Left forelimb (tissue), 1 donor: ENCODE measurements around the gene MYO1A.
A peak's percentile ranks its signal among the peaks of the same experiment; 100 is the strongest.
"Not testable (repeated sequence)": the region's sequence is repeated elsewhere in the genome, so short reads cannot be mapped to it uniquely, and the experiment has no call there.

Experiments used
- DNase-seq: peaks from one replicate; pipeline ENCODE4 v3.0.0-alpha.2; 2018; ENCODE audit warnings: low spot score

Gene MYO1A

GRCh38 chr12:57087010-57087690 lies 37.2 kb upstream of the MYO1A start:
- peak; percentile 91 for DNase-seq

GRCh38 chr12:57086493-57087009 lies 36.6 kb upstream of the MYO1A start:
- no peak for DNase-seq

- no peak for DNase-seq
These were observed 36.1 kb upstream of the MYO1A start for GRCh38 chr12:57085999-57086492.

- DNase-seq: no peak
These were observed 30.9 kb upstream of the MYO1A start for GRCh38 chr12:57080855-57081254.

- no peak for DNase-seq
These were observed 29.9 kb upstream of the MYO1A start for GRCh38 chr12:57079821-57080220.

GRCh38 chr12:57078519-57079404 lies 28.8 kb upstream of the MYO1A start, which contains the start of gene NEMP1:
TSS of gene NEMP1 (minus strand) at chr12:57078791. CDS start at chr12:57078745, 46 bp downstream.
- peak; percentile 93 for DNase-seq

GRCh38 chr12:57073566-57074450 lies 23.9 kb upstream of the MYO1A start:
- not testable (repeated sequence) for DNase-seq

- DNase-seq: no peak
These were observed 22.7 kb upstream of the MYO1A start for GRCh38 chr12:57072661-57073060.

- no peak for DNase-seq
These were observed 19.6 kb upstream of the MYO1A start for GRCh38 chr12:57069523-57069922.

- DNase-seq: no peak
These were observed 16.3 kb upstream of the MYO1A start for GRCh38 chr12:57066245-57066644.

GRCh38 chr12:57063991-57064685 lies 14.2 kb upstream of the MYO1A start:
- DNase-seq: no peak

- DNase-seq: no peak
These were observed 8.5 kb upstream of the MYO1A start for GRCh38 chr12:57058454-57058853.

- DNase-seq: no peak
These were observed 7.3 kb upstream of the MYO1A start for GRCh38 chr12:57057067-57057751.

- no peak for DNase-seq
These were observed 5.9 kb upstream of the MYO1A start for GRCh38 chr12:57055824-57056223.

- DNase-seq: not testable (repeated sequence)
These were observed 4.0 kb upstream of the MYO1A start for GRCh38 chr12:57053901-57054300.

GRCh38 chr12:57053146-57053545 lies 3.2 kb upstream of the MYO1A start:
- not testable (repeated sequence) for DNase-seq

GRCh38 chr12:57051011-57051410 lies 1.1 kb upstream of the MYO1A start:
- no peak for DNase-seq

- DNase-seq: no peak
These were observed 846 bp downstream of the MYO1A start for GRCh38 chr12:57049119-57049446.

- no peak for DNase-seq
These were observed 1.4 kb downstream of the MYO1A start for GRCh38 chr12:57048423-57049118.

GRCh38 chr12:57047981-57048380 lies 1.9 kb downstream of the MYO1A start:
- no peak for DNase-seq
